Islet of Langerhans (tissue), 1 donor: ENCODE measurements around the gene PRRC1.

Experiments
- FAIRE-seq: peaks from one replicate; lab custom pipeline; 2011; peaks lifted over from hg19 to GRCh38; lab: Jason Lieb, UNC

Gene PRRC1

DNA sequence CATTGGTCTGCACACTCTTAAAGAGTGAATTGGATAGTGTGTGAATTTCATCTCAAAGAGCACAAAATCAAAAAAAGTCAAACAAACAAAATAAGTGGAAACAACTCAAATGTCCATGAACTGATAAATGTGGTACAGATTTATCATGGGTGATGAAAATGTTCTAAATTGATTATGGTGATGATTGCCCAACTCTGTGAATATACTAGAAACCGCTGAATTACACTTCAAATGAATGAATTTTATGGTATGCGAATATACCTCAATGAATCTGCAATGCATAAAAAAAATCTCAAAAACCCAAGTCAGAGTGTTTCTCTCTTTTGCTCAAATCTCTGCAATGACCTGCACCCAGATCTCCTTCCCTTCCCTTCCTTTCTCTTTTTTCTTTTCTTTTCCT is 64.0 kb downstream of the PRRC1 start:
- no peak for FAIRE-seq

DNA sequence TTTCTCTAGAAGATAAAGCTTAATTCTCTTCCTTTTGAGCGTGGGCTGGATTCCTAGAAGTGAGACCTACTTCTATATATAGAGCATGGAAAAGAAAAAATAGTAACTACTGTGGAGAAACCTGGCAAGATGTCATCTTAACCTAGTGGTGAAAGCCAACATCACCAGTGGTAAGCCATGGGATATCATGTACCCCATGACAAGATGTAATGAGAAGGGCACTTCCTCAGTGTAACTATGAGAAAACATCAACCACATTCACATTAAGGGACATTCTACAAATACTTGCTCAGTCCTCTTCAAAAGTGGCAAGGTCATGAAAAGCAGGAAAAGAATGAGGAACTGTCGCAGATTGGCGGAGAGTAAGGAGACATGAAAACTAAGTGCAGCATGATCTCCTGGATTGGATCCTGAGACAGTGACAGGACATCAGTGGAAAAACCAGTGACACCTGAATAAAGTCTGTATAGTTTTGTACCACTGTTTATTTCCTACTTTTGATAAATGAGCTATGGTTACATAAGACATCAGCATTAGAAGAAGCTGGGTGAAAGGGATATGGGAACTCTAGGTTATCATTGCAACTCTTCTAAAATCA is 65.4 kb downstream of the PRRC1 start:
- FAIRE-seq, result no peak

DNA sequence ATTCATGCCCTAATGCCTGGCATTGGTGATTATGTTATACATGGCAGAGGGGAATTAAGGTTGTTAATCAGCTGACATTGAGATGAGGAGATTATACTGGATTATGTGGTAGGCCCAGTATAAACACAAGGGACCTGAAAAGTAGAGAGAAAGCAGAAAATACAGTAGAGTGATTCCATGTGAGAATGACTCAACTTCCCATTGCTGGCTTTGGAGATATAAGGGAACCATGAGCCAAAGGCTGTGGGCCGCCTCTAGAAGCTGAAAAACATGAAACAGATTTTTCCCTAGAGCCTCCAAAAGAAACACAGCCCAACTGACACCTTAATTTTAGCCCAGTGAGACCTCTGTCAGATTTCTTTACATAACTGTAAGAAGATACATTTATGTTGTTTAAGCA is 66.4 kb downstream of the PRRC1 start:
- no peak for FAIRE-seq

DNA sequence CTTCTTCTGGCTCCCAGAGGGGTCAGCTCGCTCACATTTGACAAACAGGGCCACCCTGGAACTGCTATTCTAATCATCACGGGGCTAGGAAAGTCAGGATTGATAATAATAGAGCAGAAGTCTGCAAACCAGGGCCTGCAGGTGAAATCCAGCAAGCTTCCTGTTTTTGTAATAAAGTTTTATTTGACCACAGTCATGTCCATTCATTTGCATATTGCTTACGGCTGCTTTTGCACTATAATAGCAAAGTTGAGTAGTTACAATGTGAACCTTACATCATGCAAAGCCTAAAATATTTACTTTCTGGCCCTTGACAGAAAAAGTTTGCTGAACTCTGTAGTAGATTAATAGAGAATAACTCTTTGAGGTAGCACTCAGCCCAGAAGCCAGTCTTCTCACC is 68.2 kb downstream of the PRRC1 start:
- FAIRE-seq, result no peak

DNA sequence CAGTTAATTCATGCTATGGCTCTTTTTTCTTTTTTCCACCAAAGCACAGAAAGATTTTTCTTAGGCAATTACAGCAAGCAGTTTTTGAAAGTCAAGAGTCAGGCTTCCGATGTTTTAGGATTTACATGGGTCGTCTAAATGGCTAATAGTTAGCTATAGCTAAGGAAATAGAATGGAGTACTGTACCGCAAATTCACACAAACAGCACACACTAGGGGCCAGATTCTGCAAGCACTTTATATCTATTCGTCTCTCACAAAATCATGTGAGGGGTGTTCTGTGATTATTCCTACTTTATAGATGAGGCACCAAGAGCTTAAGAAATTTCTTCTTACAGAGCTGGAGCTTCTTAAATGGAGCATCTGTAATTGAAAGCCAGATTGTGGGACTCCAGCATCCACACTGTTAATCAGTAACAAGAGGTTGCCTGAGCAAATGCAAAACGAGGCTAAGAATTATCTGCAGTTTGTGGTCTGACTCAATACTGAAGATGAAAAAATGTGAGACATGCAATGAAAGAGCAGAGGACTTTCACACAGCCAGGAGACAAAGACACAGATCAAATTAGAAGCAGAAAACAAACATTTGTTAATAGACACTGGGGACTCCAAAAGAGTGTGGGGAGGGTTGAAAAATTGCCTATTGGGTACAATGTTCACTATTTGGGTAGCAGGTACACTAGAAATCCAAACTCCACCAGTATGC is 68.8 kb downstream of the PRRC1 start:
- FAIRE-seq, result no peak

DNA sequence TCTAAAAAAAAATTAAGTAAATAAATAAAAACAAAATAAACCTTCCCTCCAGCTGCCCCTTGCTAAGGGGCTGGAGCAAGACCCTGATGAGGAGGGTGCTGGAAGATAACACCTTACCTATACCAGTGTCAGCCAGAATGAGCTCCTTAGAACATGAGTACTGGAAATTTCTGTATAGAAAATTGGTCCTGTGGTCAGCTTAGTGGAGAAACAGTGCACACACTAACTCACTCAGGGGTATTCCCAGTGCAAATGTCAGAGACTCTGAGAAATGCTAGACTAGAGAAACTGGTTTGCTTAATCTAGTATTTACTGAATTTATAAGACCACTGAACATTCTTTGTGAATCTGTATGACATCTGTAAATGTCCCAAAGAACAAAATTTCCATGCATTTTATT is 69.4 kb downstream of the PRRC1 start:
- no peak for FAIRE-seq

DNA sequence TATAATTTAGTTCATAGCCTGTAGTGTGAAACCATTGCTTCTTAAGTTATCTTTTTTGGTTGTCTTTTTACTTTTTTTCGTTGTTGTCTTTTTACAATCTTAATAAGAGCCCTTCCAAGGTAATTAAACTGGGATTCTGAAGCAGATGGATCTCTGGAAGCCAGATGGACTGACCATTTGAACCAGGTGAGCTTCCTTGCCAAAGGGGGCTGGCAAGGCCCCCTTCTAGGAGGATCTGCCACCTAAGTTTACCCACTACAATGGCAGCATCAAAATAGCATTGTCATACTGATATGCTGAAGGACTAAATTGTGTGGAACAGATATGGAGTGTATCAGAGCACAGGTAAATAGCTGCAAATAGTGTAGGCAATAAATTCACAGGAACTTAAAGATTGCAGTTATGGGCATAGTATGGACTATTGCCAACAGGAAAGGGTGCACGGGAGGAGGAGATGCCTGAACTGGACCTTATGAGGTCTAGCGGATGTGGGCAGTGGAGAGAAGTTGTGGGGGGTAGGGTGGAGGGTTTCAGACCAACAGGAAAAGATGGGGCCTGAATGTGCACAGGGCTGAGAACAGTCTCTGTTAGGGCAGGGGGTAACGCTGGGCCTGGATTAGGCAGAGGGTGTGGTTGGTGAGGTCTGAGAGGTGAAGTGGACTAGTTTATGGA is 69.9 kb downstream of the PRRC1 start:
- no peak for FAIRE-seq

DNA sequence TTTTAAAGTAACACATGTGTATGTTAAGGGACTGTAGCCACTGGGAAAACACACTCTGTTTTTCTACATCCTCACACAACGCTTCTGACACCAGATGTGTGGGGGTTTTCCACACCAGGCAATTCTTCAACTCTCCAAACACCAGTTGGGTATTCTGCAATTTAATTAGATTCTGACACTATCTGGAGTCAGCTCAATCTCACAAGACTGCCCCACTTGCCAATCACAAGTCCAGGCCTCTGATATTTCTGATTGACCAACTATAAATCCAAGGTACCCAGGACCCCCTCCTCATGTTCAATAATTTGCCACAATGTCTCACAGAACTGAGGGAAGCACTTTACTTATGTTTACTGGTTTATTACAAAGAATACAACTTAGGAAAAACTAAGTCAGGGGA is 70.9 kb downstream of the PRRC1 start:
- FAIRE-seq, result no peak

DNA sequence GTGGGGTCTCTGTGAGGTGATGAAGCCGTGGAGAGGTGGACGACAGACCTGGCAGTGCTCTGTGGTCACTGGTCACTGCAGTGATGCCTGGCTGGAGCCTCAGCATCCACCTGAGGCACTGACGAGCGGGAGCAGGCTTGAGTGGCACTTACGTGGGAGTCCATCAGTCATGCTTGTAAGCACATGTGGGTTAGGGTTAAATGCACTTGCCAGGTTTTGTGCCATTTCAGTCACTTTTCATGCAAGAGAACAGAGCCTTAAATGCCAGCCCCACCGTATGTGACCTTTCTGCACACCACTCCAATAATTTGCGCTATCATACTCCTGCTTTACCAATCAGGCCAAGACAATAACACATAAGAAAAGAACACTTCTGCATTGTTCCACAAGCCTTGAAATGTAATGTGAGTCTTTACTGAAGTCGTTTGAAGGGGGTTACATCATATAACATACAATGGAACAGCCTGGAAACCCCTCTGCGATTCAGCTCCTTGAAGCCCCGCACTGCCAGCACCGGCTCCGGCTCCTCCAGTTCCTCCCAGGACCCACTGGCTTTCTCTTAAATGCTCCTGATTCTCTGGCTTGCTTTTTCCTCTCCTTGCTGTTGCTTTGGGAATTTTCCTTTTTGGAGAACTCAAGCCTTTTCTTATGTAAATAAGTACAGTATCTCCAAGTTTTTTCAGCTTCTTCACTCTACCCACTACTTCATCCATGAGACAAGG is 72.0 kb downstream of the PRRC1 start:
- no peak for FAIRE-seq

DNA sequence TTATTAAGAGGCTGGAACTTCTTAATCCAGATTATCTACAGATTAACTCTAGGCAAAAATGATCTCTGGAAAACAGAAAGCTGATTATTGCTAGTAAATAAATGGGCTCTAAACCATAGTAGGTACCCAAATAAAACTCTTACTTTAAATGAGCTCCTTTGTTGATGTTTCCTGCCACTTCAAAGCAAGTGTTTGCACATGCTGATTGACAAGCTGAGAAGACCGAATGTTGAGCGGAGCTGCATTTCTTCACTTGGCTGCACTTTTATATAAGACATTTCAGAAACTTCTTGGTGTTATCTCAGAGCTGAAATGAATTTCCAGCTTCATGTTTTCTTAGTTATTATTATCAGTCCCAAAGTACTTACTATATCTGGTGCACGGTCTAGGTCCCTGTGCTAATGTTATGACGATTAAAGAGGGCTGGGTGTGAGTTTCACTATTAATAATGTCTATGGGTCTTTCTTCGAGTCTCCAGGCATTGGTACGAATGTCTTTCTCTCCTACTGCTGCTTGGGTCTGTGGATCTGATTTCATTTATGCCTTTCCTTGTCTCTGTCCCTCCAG is 72.8 kb downstream of the PRRC1 start:
- FAIRE-seq, result no peak

DNA sequence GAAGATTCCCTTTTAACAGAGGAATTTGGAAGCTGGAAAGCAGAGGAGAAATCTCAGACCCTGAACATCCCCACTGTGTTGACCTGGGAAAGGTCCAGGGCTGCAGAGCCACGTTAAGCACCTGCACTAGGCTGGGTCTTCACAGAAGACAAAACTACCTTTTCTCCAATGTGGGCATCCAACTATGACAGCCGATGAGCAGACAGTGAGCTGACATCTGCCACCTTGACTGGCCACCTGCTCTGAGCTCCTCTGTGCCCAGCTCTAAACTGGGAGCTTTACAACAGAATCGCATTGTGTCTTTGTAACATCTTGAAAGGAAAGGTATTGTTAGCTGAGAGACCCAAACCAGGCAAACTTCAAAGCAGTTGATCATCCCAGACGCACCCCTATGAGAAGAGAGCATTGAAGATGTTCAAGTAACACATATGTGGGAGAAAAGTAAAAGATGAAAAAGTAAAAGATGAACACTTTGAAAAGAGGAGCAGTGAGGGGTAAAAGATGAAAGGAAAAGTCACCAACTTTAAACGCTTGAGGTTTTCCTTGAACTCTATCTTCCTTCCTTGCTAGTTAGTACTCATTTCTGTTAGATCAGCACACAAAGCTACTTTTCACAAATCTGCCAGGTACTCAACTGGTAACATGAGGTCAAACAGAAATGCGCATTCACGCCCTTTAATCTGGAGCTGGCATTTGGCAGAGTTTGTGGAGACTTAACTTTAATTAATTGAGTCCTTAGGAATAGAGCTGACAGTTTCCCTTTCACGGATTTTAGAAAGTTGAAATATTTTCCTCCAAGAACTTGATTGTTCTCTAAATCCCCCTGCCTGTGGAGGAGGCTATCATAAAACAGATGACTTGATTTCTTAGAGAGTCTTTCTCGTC is 78.3 kb downstream of the PRRC1 start:
- FAIRE-seq, result no peak

DNA sequence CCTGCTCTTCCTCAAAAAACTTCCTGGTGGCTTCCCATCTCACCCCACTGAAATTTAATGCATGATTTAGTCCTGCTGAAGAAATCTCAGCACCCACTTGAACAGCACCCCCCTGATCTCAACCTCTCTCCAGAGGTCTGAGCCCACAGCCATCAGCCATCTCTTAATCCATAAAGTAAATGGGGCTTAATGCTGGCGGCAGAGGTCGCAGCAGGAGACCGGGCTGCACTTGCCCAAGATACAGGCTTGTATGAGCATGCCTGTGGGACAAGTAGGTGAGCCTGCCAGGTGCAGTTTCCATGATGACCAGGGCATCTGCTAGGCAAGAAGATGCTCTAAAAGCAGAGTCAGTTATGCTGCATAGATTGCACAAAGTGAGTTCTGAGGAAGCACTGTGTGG is 79.1 kb downstream of the PRRC1 start:
- no peak for FAIRE-seq

DNA sequence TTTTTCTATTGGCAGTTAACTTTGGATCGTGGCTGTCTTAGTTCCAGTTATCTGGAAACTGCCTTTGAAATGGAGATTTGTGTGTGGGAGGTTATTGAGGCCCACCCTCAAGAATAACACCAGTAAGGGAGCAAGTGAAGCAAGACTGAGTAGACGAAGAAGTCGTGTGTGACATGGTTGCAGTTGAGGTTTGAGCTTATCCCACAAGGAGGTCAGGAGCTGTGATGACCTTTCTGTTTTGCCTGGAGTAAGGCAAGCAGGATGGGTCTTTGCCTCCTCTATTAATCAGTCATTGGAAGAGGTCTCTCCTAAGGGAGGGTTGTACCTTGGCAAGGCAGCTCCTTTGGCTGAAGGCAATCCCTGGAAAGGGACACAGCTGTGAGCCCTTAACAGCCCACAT is 81.9 kb downstream of the PRRC1 start:
- no peak for FAIRE-seq

DNA sequence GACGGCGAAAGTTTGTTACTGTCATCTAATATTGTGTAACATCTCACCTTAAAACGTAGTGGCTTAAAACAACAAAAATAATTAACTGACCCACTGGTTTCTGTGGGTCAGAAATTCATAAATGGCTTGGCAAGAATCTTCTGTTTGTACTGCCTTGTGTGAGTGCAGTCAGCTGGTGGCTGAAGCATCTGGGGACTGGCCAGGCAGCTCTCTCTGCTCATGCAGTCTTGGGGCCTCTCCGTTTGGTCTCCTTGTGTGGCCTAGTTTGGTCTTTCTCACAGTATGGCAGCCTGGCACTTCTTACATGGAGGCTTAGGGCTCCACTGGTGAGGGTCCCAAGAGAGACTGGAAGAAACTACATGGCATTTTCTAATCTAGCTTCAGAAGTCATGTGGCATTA is 82.4 kb downstream of the PRRC1 start:
- FAIRE-seq, result no peak

DNA sequence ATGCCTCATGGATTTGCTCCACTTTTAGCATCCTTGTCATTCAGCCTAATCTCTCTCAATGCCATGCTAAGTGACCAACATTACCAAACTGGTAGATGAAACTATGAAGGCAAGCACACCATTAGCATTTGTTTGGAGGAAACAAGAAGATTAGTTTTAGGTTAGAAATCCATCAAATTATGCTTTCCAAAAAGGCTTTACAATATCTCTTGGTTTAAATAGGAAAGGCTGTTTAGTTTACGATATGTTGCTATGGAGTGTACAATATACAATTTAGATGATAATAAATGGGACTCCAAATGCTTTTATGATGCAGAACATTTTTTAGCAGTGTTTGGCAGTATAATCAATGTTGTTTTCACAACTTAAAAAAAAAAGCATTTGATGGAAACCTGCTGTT is 83.7 kb downstream of the PRRC1 start:
- FAIRE-seq, result no peak

DNA sequence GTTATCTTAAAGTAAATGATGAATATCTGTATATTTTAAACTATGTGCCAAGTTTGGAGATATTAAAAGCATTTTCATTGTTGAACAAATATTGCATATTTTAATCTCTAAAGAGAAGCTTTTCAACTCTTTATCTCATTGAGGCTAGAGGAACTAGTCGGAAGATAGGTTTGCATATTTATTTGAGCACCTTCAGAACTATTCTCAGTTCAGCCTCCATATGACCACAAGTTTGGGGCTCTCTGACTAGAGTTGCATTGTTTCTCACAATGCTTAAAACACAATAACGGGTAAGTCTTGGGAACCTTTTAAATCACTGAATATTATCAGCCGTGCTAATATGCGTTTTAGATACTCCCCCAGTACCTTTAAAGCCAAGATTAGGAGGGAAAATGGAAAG is 84.2 kb downstream of the PRRC1 start:
- FAIRE-seq, result no peak

DNA sequence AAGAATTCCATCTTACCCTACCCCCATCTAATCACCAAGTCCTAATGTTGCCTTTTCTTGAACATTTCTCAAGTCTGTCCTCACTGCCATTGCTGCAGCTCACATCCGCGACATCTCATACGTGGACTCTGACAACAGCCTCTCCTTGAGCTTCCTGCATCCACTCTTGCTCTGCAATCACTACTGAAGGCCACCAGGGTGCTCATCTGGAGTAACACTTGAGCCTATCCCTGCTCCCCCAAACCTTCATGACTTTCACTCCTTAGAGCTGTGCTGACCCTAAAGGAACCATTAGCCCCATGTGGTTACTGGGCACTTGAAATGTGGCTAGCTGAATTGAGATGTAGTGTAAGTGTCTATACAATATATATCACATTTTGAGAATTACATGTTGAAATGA is 85.0 kb downstream of the PRRC1 start:
- FAIRE-seq, result no peak

DNA sequence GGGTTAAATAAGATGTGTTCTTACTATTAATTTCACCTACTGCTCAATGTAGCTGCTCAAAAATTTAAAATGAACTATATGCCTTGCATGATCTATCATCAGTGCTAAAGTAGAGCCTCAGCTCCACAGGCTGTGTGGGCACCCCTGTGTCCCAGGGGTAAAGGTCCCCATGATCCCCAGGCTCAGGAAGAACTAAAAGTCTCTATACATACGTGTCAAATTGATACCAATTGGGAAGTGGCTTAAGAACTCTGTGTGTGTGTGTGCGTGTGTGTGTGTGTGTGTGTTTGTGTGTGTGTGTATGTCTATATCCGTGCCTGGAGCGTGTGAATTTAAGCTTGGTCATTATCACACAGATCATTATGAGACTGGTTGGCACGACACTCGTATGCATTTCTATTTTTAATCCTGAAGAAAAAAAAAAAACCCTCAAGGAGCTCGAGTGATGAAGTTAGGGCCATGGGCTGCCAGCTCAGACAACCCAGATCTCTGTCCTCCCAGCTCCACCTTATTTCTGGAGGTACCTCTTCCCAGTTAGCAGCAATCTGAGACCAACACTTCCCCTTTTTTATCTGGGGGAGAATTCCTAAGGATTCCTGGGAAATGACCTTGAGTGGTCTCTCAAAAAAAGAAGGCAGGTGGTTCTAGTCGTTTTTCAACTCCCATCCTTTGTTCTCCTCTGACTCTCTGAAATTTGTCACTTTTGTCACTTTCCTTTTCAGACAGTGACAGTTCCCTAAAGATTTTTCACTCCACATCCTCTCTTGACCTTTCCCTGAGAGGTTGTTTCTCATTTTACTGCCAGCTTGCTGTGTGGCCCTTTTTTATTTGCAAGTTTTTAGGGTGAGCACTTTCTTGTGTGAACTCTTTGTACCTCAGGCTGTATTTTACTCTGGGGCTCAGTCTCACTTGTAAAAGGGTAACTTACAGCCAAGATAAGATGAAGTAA is 85.7 kb downstream of the PRRC1 start:
- FAIRE-seq, result no peak
